GM18909 (cell line): ENCODE data around the gene KIF6.

ENCODE experiments used
- ATAC-seq: cut with Tn5 transposase; IDR thresholded peaks from one replicate; pipeline ENCODE4 v1.9.1; 2021; ENCODE audit warnings: mild to moderate bottlenecking; ENCODE audit not compliant: unreplicated experiment, poor library complexity

The KIF6 gene

DNA sequence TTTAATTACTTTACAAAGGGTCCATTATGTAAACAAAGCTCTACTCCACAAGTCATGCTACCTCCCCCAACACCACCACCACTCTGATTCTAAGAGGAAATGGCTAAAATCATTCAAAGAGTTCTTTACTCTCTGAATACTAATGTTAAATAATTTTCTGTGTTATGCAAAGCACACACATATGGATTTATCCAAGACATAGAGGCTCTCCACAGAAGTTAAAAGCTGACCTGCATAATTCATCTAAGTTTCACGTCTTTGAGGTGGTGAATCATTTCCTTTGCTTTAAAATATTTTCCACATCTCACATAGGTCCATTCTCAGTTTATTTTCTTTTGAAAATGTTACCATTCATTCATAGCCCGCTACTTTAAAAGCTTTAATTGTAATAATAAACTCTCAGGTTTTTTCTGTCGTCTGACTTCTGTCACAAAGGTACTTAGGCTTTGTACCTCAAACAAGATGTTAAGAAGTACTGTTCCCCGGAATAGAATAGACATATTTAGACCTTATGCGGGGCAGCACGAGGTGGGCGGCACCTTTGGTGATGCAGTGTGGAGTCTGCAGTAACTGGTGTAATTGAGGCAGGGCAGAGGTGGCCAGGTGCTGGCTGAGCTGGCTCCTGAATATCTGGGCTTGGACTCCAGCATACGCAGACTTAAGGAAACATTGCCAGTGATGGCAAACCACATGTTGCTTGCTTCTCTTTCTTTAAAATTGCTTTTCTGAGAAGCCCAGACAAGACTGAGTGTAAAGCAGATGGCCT is 55.8 kb downstream of the KIF6 start:
- no peak for ATAC-seq

DNA sequence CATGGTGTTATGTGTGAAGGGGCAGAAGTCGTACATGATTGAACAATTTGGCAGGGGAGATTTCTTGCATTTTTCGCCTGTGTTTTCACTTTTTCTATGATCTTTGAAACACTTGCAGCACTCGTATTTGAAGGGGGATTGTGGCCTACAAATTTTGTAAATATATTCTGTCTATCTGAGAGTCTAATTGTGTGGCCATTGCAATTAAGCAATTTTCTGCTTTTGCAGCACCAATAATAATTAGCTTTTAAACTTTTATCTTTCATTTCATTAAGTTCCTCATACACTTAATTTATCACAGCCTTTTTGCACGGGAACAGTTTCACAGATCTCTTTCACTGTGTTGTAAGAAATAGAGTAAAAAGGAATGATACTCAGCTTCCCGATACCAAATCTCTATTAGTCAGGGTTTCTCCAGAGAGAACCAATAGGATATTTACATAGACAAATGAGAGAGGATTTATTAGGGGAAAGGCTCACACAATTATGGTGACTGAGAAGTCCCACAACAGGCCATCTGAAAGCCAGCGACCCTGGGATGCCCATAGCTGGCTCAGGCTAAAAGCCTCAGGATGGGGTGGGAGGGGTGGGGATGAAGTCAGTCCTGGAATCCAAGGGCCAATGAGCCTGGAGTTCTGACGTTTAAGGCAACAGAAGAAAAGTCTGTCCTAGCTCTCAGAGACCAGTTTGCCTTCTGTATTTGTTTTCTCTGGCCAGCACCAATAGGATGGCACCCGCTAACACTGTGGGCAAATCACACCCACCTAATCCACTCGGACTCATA is 58.3 kb downstream of the KIF6 start:
- no peak for ATAC-seq

DNA sequence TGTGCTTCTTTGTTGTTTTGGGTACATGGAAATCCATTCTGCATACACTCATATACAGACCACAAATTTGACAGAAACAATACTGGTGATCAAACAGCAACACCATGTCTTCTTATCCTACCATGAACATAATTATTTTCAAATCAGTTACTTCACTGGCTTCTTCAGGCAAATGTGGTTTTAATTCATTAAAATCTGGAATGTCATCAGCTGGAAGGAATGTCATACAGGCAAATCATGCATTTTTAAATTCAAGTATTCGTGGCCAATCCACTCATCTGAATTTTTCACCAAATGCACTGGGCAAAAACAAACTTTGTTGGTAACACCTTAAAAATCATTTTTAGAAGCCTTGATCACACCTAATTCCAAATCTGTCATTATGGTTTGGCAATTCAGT is 59.3 kb downstream of the KIF6 start:
- ATAC-seq: no peak

DNA sequence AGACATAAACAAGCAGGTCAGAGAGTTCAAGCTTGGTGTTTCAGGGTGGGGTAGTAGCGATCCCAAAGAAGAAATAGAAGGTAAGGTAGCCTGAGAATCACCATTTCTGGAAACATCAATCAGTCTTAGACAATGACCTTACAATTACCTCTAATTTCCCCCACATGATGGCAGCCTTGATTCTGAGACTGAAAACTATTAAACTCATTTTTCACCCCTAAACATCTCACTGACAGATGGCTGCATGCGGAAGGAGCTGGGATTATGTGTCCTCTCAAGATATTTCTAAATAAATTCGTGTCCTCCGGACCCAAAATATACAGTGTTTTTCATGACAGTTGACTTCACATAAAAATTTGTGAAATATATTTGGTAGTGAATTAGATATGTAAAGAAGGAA is 61.0 kb downstream of the KIF6 start:
- ATAC-seq: no peak

DNA sequence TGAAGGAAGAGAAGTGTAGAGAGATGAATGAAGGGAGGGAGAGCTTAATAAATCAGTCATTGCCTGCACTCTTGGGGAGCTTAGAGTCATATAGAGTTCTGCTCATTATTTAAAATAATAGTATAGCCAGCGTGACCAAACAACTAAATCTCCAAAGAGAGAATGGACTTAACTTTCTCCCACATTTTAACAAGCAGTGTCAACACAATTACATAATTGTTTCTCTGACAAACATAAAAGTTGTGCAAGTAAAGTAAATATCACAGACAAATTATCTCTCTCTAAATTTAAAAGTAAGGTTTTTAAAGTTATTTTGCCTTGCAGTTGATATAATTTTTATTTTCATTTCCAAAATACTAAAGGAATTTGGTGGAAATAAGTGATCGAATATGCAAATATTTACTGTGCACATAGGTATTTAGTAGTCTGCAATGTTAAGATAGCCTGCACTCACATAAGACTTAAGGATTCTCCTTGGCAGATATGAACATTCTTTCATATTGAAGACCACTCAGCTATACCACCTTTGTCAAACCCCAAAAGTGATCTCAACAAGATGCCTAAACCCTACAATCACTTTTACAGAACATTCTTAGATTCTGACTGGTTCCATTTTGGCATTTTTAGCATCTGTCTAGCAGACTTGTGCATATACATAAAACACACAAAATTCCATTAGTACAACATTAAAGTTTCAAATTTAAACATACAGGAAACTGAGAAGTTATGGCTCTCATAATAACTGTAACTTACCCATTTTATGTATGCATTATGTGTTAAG is 67.7 kb downstream of the KIF6 start:
- no peak for ATAC-seq

DNA sequence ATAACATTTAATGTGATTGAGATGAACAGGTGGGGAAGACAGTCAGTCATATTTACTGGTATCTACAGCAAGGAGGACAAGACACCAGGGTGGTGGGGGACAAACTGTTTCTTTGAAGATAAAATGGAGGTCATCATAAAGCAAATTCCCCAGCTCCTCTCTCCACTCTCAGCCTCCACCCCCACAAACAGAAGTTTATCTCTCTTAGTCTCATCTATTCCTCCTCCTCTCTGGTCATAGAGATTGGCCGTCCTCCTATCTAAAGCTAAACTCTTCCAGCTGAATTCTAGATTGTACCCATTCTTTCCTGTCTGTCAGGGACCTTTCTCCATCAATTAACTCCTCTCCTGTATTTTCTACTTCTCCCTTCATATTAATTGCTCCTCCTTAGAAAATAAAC is 71.1 kb downstream of the KIF6 start:
- no peak for ATAC-seq

DNA sequence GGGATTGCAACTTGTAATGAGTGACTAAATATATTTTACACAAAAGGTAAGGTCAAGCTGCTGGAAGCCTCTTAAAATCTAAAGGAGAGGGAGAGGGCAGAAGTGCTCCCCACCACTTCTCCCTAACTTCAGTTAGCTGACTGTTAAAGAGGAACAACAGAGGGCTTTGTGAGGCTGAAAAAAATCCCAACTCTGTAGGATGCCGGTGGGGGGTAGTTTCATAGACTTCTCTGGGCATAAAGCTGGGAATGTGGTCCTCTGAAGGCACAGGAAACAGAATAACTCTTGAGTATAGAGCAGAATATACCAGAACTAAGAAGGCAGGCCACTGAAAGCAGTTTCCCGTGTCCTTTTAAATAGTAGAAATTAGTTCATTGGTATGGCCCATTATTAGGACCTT is 71.6 kb downstream of the KIF6 start:
- no peak for ATAC-seq

DNA sequence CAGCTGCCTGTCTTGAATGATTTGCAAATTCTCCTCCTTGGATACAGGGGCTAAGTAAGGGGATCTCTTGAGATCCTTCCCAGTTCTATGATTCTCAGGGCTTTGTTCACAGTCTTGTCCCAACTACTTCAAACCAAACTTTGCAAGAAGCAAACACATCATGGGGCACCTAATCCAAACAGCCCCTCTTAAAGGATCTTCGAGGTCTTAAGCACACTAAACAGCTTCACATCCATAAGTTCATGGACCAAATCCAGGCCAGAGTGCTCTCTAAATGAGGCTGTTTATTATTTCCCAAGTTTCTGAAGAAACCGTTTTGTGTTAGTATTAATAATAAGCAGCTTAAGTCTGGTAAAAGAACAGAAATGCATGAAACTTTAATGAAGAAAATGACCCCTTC is 75.2 kb downstream of the KIF6 start:
- no peak for ATAC-seq

DNA sequence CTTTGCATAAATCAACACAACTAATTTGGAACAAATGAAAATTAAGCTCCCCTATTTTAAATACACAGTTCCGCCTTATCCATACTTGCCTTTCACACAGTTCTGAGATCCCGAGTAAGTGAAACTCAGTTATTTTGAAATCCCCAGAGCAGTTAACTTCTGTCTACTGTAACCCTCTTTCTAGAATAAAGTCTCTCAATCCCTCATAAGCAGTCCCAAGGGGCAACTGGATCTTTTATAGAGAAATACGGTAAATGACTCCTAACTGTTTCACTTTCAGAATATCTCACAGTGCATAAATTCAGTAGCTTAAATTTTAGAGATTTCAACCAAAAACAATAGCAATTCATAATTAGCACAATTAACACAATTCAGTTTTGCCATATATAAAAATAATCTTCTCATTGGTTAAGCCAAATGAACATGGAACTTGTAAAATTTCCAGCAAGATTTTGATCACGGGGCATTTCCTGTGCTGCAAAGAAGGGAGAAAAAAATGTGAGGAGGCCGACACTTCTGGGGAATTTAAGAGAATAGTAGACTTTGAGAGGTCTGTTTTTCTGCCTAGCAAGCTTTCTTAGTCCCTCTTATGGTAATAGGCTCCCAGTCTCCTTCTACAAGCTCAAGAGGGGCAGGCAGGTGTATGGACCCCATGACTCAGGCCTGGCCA is 78.3 kb downstream of the KIF6 start:
- no peak for ATAC-seq

DNA sequence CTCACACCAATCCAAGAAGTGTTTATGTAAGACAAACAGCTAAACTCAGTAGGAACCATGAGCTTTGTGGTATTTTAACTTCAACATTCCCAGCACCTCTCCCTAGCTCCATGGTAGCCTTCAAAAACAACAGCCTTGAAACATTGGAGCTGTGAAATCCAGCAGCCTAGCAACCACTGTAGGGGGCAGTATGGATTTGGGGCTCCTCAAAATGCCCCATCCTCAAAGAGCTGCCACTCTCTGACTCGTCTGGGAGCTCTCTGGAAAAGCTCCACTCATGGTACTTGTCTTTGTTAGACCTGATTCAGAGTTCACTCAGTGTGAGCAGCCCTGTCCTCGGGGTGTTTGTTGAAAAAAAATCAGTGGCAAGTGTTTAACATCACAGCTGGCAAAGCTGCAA is 82.9 kb downstream of the KIF6 start:
- ATAC-seq: no peak

DNA sequence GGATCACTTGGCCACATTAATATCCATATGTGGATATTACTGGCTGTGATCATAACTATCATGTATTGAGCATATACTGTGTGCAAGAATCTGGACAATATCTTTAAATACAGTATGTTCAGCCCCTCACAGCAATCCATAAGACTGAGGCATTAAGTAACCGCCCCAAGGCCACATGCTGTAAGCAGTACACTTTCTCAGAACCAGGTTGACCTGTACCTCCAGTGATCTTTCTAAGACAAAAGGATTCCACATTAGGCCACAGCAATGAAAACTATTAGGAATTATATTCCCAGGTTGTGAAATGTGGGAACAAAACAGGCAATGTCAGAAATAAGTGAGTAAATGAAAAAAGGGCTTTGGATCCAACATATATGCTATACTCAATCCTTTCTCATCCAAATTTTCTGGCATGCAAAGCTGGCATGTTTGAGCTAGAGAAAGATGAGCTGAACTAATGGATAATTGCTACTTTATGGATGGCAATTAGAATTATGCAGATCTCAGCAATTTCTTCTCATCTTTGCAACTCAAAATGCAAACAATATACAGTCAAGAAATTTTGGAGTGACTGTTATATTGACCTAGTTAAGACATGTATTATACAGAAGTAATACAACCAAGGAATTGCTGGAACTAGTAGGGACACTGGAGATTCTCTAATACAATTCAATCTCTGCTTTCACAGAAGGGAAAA is 86.9 kb downstream of the KIF6 start:
- ATAC-seq: no peak

DNA sequence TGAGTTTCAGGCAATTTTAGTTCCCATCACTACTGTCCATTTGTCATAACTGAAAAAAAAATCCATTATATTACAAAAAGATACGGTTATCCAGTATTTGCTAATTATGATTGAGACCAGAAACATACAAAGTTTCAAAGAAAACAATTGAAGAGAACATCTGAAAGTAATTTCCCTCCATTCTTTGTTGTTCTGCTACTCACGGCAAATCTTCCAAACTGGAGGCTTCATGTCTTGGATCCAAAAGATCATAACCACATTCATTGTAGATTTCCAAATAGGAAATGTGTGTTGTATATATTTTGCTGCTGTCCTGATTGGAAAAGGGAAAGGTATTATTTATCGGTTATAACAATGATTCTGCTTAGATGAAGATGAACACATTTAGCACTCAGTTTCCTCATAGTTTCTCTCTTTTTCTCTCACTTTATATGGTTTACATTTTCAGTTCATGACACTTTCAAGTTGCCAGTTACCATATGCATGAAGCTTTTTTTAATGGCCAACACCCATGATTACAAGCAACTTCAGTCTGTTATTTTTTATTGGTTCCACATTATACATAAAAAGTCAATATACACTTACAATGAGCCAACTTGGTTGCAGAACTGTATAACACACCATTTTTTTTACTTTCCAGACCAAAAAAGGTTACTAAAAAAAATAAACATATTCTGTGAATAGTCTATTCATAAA is 90.4 kb downstream of the KIF6 start:
- no peak for ATAC-seq

DNA sequence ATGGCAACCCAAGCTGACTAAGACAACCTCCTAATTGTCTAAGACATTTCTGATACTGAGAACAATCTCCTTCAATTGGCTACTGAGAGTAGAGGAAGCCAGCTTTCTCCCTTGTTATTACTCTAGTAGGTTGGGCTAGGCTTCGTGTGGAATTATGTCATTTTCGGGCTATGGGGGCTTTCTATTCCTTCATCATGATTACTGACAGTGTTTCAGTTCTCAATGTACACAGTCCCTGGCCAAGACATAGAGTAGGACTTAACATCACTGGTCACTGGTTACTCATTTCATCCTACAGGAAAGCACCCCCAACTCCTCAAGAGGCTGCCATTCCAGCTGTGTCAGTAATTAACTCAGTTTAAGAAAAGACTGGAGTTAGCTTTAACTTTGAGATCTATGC is 100.0 kb downstream of the KIF6 start:
- no peak for ATAC-seq

DNA sequence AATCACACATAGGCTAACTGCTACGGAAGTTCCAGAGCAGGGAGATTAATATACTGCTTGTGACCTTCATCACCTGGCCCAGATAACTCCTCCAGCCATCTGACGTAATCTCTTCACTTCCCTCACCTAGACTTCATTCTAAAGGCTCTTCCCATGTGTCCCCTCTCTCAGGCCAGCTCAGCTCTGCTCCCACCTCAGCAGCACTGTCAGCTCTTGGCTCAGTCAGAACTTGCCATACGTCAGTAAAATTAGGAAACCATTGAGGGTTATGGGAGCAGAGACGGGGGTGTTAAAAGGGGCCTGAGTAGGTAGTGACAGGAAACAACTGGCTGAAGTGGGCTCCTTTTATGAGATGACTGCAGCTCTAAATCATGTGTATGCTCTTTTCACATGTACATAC is 101.5 kb downstream of the KIF6 start:
- ATAC-seq: no peak

DNA sequence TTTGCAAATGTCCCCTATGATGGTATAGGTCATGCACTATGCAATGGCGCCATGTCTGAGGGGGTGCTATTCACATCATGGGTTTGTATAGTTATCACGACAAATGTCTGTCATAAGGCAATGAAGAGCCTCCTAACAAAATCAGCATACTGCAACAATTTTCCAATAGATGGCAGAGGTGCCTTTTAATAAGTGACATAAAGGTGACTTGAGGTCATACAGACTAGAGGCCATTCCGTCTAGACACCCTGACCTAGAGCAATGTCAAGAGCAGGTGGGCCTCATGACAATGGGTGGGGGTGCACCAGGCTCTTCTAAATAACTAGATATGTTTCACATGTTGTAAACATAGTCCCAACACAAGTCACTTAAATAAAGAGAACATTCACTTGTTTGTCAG is 107.7 kb downstream of the KIF6 start:
- no peak for ATAC-seq

DNA sequence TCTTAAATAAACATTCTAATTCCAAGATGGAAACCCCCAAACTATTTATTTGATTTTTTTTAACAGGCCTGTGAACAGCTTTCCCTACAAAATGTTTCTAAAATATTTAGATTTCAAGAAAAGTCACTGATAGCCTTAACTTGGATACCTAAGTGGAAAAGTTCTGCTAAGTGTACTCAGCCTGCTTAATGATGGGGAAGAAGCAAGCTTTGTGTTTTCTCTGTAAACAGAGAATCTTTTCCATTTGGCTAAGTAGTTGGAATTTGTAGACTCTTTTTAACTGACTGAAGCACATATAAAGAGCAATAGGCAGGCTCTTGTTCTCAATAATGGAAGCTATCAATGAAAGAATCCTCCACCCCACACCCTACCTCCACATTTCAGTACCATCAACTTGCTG is 108.2 kb downstream of the KIF6 start:
- ATAC-seq: no peak

DNA sequence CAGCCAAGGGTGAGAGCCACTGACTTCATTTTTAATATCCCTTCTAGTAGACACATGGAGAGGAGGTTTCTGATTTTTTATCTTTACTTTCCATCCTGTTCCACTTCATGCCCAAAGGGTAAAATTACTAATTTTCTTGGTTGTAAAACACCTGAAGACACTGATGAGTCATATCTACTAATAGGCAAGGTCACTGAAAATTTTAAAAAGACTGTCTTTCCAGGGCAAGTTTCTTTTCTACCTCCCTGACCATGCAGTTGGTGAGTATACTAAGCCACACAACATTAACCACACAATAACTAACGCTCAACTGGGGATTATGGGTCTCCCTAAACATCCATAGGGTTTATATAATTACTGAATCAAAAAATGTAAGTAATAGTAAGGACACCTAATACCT is 109.6 kb downstream of the KIF6 start:
- ATAC-seq: no peak

DNA sequence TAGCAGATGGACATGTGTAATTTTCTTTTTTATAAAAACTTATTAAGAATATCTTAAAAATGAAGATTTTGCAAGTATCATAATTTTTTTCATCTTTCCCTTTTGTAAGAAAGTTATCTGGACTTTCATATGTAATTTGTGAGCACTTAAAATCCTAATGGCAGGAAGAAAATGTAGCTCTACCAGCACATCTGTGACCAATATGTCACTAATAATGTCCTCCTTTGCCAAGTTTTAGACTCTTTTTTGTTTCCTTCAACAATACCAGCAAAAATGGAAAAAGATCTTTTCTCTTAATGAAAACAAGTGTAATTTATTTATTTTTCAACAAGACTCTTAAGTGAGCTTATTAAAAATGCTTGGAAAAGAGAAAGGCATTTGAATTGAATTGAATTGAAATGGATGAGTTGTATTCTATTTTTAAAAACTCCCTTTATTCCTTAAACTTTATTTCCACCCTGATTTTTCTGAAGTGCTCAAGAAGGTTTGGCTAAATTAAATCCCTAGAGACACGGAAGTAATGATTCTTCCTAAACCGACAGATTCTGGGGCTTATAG is 110.7 kb downstream of the KIF6 start:
- no peak for ATAC-seq

DNA sequence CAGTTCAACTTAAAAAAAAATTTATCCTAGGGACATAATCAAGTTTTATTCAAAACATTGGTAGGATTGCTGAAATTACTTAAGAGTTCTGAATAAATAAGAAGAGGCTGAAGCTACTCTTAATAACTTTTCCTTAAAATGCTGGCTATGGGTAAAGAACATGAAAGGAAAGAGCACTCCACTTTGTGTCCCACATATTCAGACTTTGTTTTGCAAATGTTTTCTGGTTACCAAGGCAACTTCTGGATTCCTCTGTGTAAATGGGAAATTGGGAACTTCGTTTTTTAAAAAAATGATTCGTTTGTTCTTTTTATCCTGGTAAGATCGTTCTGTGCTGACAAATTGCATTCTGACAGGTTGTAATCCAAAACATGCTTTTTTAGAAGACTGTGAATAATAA is 115.0 kb downstream of the KIF6 start:
- ATAC-seq: no peak
